ENCODE data around the gene MCM7.
"Not testable (repeated sequence)": the region's sequence is repeated elsewhere in the genome, so short reads cannot be mapped to it uniquely, and the experiment has no call there.

The MCM7 gene

GRCh38 chr7:100130608-100131453 is 29.6 kb upstream of the MCM7 start:
- Histone ChIP-seq H3K27ac (ENCODE audit: low read depth, low read length) (no peak overlapping the region), H3K36me3 (ENCODE audit: control insufficient read depth, low read length) (peaks cover 8% of the 10 kb centered on the region; the same call in 1 of the 2 replicates), H3K4me2 (ENCODE audit: low read length) (no peak overlapping the region), H3K9me2 (replicated peaks; ENCODE audit: control insufficient read depth, low read length) (no peaks in the 10 kb centered on the region), H3K4me1 (ENCODE audit: control insufficient read depth, low read length) (peaks cover 33% of the 10 kb centered on the region), H3K27me3 (ENCODE audit: control insufficient read depth, low read length) (no peaks in the 10 kb centered on the region), H3K4me3 (ENCODE audit: low read length) (no peak overlapping the region), H3F3A (ENCODE audit: control insufficient read depth, insufficient read depth) (peaks cover 20% of the 10 kb centered on the region), H4K20me1 (ENCODE audit: control insufficient read depth, insufficient read depth, low read depth, low read length) (no peaks in the 10 kb centered on the region), H3K9me3 (ENCODE audit: control insufficient read depth, insufficient read depth, low read length) (no peaks in the 10 kb centered on the region), H3K79me2 (ENCODE audit: control insufficient read depth, low read length) (peaks cover 19% of the 10 kb centered on the region)
- TF ChIP-seq CTCF (IDR thresholded peaks at IDR 0.05; ENCODE audit: low read depth, low read length, poor library complexity, severe bottlenecking): peak; percentile 81
- TF ChIP-seq EZH2phosphoT487 (IDR thresholded peaks at IDR 0.05; ENCODE audit: borderline replicate concordance, low read length): no peak

- not testable (repeated sequence) for H3K27me3 ChIP-seq (ENCODE audit: control insufficient read depth, low read length); H3K4me3 ChIP-seq (ENCODE audit: low read length); H3K4me2 ChIP-seq (ENCODE audit: low read length); H3K27ac ChIP-seq (ENCODE audit: low read depth, low read length); H4K20me1 ChIP-seq (ENCODE audit: control insufficient read depth, insufficient read depth, low read depth, low read length); H3K9me2 ChIP-seq (replicated peaks; ENCODE audit: control insufficient read depth, low read length); H3K9me3 ChIP-seq (ENCODE audit: control insufficient read depth, insufficient read depth, low read length)
- H3K79me2 ChIP-seq (ENCODE audit: control insufficient read depth, low read length): peaks cover 25% of the 10 kb centered on the region
- peaks cover 24% of the 10 kb centered on the region for H3F3A ChIP-seq (ENCODE audit: control insufficient read depth, insufficient read depth)
- peaks cover 13% of the 10 kb centered on the region for H3K36me3 ChIP-seq (ENCODE audit: control insufficient read depth, low read length)
- peaks cover 40% of the 10 kb centered on the region for H3K4me1 ChIP-seq (ENCODE audit: control insufficient read depth, low read length)
Measured at GRCh38 chr7:100130220-100130607, 29.0 kb upstream of the MCM7 start.

- peak overlapping the region; percentile 81 for H3K4me3 ChIP-seq (ENCODE audit: low read length)
- H3K79me2 ChIP-seq (ENCODE audit: control insufficient read depth, low read length): peaks cover 37% of the 10 kb centered on the region
- peaks cover 27% of the 10 kb centered on the region for H3K36me3 ChIP-seq (ENCODE audit: control insufficient read depth, low read length)
- no peaks in the 10 kb centered on the region for H3K9me2 ChIP-seq (replicated peaks; ENCODE audit: control insufficient read depth, low read length)
- no peaks in the 10 kb centered on the region for H3K9me3 ChIP-seq (ENCODE audit: control insufficient read depth, insufficient read depth, low read length)
- H3K4me1 ChIP-seq (ENCODE audit: control insufficient read depth, low read length): peaks cover 54% of the 10 kb centered on the region
- no peak for TF ChIP-seq EZH2phosphoT487 (IDR thresholded peaks at IDR 0.05; ENCODE audit: borderline replicate concordance, low read length)
- TF ChIP-seq CTCF (IDR thresholded peaks at IDR 0.05; ENCODE audit: low read depth, low read length, poor library complexity, severe bottlenecking): no peak
- H3K27ac ChIP-seq (ENCODE audit: low read depth, low read length): peak overlapping the region; percentile 94
- peaks cover 32% of the 10 kb centered on the region for H3F3A ChIP-seq (ENCODE audit: control insufficient read depth, insufficient read depth)
- H3K27me3 ChIP-seq (ENCODE audit: control insufficient read depth, low read length): no peaks in the 10 kb centered on the region
- H3K4me2 ChIP-seq (ENCODE audit: low read length): peak overlapping the region; percentile 96
- no peaks in the 10 kb centered on the region for H4K20me1 ChIP-seq (ENCODE audit: control insufficient read depth, insufficient read depth, low read depth, low read length)
Measured at GRCh38 chr7:100128637-100128963, 27.4 kb upstream of the MCM7 start.

- peaks cover 27% of the 10 kb centered on the region for H3K36me3 ChIP-seq (ENCODE audit: control insufficient read depth, low read length)
- H3K27me3 ChIP-seq (ENCODE audit: control insufficient read depth, low read length): no peaks in the 10 kb centered on the region
- no peaks in the 10 kb centered on the region for H4K20me1 ChIP-seq (ENCODE audit: control insufficient read depth, insufficient read depth, low read depth, low read length)
- H3K9me2 ChIP-seq (replicated peaks; ENCODE audit: control insufficient read depth, low read length): no peaks in the 10 kb centered on the region
- peak overlapping the region; percentile 81 for H3K4me3 ChIP-seq (ENCODE audit: low read length)
- H3K27ac ChIP-seq (ENCODE audit: low read depth, low read length): peak overlapping the region; percentile 94
- H3K4me1 ChIP-seq (ENCODE audit: control insufficient read depth, low read length): peaks cover 53% of the 10 kb centered on the region
- peaks cover 37% of the 10 kb centered on the region for H3K79me2 ChIP-seq (ENCODE audit: control insufficient read depth, low read length)
- peaks cover 32% of the 10 kb centered on the region for H3F3A ChIP-seq (ENCODE audit: control insufficient read depth, insufficient read depth)
- no peaks in the 10 kb centered on the region for H3K9me3 ChIP-seq (ENCODE audit: control insufficient read depth, insufficient read depth, low read length)
- TF ChIP-seq CTCF (IDR thresholded peaks at IDR 0.05; ENCODE audit: low read depth, low read length, poor library complexity, severe bottlenecking) (peak; percentile 6), EZH2phosphoT487 (IDR thresholded peaks at IDR 0.05; ENCODE audit: borderline replicate concordance, low read length) (no peak)
- peak overlapping the region; percentile 96 for H3K4me2 ChIP-seq (ENCODE audit: low read length)
Measured at GRCh38 chr7:100127866-100128636, 26.9 kb upstream of the MCM7 start.

Measured in DOHH2 (cell line).